ENCODE data around the gene RPL10.
A peak's percentile ranks its signal among the peaks of the same experiment; 100 is the strongest.

RPL10 gene

GRCh38 chrX:154397888-154398667 lies at the start of gene RPL10:
Gene RPL10 (plus strand): TSS chrX:154398377. CDS start chrX:154398520, 143 bp downstream.
- peak; percentile 98 for DNase-seq

- DNase-seq, result no peak
Measured at GRCh38 chrX:154348646-154349358, 49.4 kb upstream of the RPL10 start.

GRCh38 chrX:154349359-154349935 lies 48.7 kb upstream of the RPL10 start:
- no peak for DNase-seq

- DNase-seq, result no peak
Measured at GRCh38 chrX:154349979-154350378, 48.2 kb upstream of the RPL10 start.

- no peak for DNase-seq
Measured at GRCh38 chrX:154350429-154351182, 47.6 kb upstream of the RPL10 start.

- no peak for DNase-seq
Measured at GRCh38 chrX:154351183-154352011, 46.8 kb upstream of the RPL10 start.

GRCh38 chrX:154352012-154352401 lies 46.2 kb upstream of the RPL10 start:
- DNase-seq, result no peak

GRCh38 chrX:154352466-154352865 lies 45.7 kb upstream of the RPL10 start:
- DNase-seq, result no peak

GRCh38 chrX:154353172-154353843 lies 44.9 kb upstream of the RPL10 start:
- DNase-seq, result no peak

- no peak for DNase-seq
Measured at GRCh38 chrX:154354013-154354412, 44.2 kb upstream of the RPL10 start.

- DNase-seq, result no peak
Measured at GRCh38 chrX:154354516-154354915, 43.7 kb upstream of the RPL10 start.

- no peak for DNase-seq
Measured at GRCh38 chrX:154355094-154355775, 42.9 kb upstream of the RPL10 start.

GRCh38 chrX:154355776-154356140 lies 42.4 kb upstream of the RPL10 start:
- no peak for DNase-seq

GRCh38 chrX:154356596-154356995 lies 41.6 kb upstream of the RPL10 start:
- no peak for DNase-seq

GRCh38 chrX:154357205-154357604 lies 41.0 kb upstream of the RPL10 start:
- no peak for DNase-seq

- no peak for DNase-seq
Measured at GRCh38 chrX:154358011-154358410, 40.2 kb upstream of the RPL10 start.

- DNase-seq, result no peak
Measured at GRCh38 chrX:154358829-154359228, 39.3 kb upstream of the RPL10 start.

GRCh38 chrX:154359362-154360154 lies 38.6 kb upstream of the RPL10 start:
- no peak for DNase-seq

- no peak for DNase-seq
Measured at GRCh38 chrX:154360155-154360713, 37.9 kb upstream of the RPL10 start.

Measured in NCI-H526 treated with DMSO at 0.1 percent for 48 hours (cell line).